Measurements from ENCODE around the gene PCID2. TPM values are rescaled to one million over a fixed set of nuclear protein-coding genes. Genes with fewer than 3 reads are reported as not detected.

Gene PCID2
- total and polyA plus RNA-seq, 2 experiments from 2014 or later = 79.6 to 107 TPM

DNA sequence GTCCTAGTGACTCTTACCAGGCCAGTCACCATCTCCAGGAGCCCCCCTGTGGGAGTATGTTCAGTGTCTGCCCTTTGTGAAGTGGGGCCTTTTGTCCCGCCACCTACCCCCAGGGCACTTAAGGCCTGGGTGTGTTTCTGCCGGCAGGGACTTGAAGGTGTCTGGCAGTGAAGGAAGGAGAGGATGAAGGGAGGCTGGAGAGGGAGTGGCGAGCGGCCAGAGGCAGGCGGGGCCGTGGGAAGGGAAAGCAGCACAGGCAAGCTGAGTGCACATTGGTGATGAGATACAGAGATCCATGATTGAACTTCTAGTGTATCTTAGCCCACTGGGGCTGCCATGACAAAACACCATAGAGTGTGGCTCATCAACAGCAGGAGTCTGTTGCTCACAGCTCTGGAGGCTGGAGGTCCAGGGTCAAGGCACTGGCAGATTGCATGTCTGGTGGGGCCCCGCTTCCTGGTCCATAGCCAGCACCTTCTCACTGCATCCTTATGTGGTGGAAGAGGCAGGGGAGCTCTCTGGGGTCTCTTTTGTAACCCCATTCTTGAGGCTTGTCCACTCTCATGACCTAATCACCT is 18.5 kb upstream of the PCID2 start:
- no peak for ATAC-seq
- H3K4me1 ChIP-seq (ENCODE audit: insufficient read depth) = no peaks in the 10 kb centered on the region
- TF ChIP-seq EZH2 (IDR thresholded peaks at IDR 0.05; ENCODE audit: low read depth, unreplicated experiment) (no peak), EZH2phosphoT487 (IDR thresholded peaks at IDR 0.05; ENCODE audit: unreplicated experiment) (no peak), CREB1 (CRISPR knock-in tag; IDR thresholded peaks at IDR 0.05; ENCODE audit: low read depth) (no peak)

DNA sequence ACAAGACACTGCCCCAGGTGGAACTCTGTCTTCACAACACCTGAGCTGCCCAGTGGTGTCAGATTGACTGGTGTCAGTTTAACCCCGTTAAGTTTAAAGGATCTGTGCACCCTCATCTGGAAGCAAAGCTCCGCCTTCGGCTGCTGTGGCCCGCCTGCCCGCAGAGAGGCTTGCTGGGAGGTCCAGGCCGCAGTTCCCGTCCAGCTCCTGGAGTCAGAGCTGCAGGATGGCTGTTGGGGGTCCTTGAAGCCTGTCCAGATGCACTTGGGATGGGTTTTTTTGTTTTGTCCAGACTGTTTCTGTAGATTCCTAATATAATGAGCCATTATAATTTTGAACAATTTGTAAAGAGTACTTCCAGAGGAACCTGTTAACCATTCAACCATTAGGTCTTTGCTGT is 17.0 kb upstream of the PCID2 start:
- peaks cover 42% of the 10 kb centered on the region for H3K36me3 ChIP-seq (ENCODE audit: insufficient read depth)
- H3K27ac ChIP-seq (ENCODE audit: low read depth) = no peak overlapping the region
- H3K9me2 ChIP-seq (ENCODE audit: insufficient read depth) = no peaks in the 10 kb centered on the region
- Mint-ChIP-seq H3K9me3 (no peaks in the 10 kb centered on the region), H3K36me3 (ENCODE audit: low read depth) (peaks cover 93% of the 10 kb centered on the region), H3K4me1 (no peaks in the 10 kb centered on the region), H3K27ac (no peak overlapping the region), H3K27me3 (ENCODE audit: insufficient read depth, low read depth, poor library complexity) (peaks cover 13% of the 10 kb centered on the region), H3K4me3 (no peak overlapping the region)
- no peak overlapping the region for H3K4me2 ChIP-seq
- H3K27me3 ChIP-seq (ENCODE audit: insufficient read depth) = no peaks in the 10 kb centered on the region
- H3K79me2 ChIP-seq (replicated peaks; ENCODE audit: insufficient read depth) = peaks cover 66% of the 10 kb centered on the region
- H2AFZ ChIP-seq = no peak overlapping the region
- peaks cover 47% of the 10 kb centered on the region for H4K20me1 ChIP-seq (replicated peaks; ENCODE audit: insufficient read depth)
- DNase-seq (ENCODE audit: low spot score) = no peak
- no peaks in the 10 kb centered on the region for H3F3A ChIP-seq (replicated peaks; ENCODE audit: low read depth)
- ATAC-seq = no peak
- no peak overlapping the region for H3K4me3 ChIP-seq
- TF ChIP-seq STAT1 (IDR thresholded peaks at IDR 0.05; ENCODE audit: unreplicated experiment) = no peak
- TF ChIP-seq, protein P1, sequence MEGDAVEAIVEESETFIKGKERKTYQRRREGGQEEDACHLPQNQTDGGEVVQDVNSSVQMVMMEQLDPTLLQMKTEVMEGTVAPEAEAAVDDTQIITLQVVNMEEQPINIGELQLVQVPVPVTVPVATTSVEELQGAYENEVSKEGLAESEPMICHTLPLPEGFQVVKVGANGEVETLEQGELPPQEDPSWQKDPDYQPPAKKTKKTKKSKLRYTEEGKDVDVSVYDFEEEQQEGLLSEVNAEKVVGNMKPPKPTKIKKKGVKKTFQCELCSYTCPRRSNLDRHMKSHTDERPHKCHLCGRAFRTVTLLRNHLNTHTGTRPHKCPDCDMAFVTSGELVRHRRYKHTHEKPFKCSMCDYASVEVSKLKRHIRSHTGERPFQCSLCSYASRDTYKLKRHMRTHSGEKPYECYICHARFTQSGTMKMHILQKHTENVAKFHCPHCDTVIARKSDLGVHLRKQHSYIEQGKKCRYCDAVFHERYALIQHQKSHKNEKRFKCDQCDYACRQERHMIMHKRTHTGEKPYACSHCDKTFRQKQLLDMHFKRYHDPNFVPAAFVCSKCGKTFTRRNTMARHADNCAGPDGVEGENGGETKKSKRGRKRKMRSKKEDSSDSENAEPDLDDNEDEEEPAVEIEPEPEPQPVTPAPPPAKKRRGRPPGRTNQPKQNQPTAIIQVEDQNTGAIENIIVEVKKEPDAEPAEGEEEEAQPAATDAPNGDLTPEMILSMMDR (conservative IDR thresholded peaks at IDR 0.05; ENCODE audit: low read depth in 2 of 2) = no peak
- no peak for TF ChIP-seq NANOG (IDR thresholded peaks at IDR 0.05; ENCODE audit: borderline replicate concordance)
- TF ChIP-seq, protein P2, sequence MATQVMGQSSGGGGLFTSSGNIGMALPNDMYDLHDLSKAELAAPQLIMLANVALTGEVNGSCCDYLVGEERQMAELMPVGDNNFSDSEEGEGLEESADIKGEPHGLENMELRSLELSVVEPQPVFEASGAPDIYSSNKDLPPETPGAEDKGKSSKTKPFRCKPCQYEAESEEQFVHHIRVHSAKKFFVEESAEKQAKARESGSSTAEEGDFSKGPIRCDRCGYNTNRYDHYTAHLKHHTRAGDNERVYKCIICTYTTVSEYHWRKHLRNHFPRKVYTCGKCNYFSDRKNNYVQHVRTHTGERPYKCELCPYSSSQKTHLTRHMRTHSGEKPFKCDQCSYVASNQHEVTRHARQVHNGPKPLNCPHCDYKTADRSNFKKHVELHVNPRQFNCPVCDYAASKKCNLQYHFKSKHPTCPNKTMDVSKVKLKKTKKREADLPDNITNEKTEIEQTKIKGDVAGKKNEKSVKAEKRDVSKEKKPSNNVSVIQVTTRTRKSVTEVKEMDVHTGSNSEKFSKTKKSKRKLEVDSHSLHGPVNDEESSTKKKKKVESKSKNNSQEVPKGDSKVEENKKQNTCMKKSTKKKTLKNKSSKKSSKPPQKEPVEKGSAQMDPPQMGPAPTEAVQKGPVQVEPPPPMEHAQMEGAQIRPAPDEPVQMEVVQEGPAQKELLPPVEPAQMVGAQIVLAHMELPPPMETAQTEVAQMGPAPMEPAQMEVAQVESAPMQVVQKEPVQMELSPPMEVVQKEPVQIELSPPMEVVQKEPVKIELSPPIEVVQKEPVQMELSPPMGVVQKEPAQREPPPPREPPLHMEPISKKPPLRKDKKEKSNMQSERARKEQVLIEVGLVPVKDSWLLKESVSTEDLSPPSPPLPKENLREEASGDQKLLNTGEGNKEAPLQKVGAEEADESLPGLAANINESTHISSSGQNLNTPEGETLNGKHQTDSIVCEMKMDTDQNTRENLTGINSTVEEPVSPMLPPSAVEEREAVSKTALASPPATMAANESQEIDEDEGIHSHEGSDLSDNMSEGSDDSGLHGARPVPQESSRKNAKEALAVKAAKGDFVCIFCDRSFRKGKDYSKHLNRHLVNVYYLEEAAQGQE (IDR thresholded peaks at IDR 0.05; ENCODE audit: unreplicated experiment) = no peak
- H3K4me1 ChIP-seq (ENCODE audit: insufficient read depth) = no peaks in the 10 kb centered on the region

More for the DNA sequence above, 18.5 kb upstream of the PCID2 start:
- no peak overlapping the region for H2AFZ ChIP-seq
- Mint-ChIP-seq H3K27ac (no peak overlapping the region), H3K4me3 (no peak overlapping the region), H3K36me3 (ENCODE audit: low read depth) (peaks cover 90% of the 10 kb centered on the region), H3K9me3 (no peaks in the 10 kb centered on the region), H3K4me1 (no peaks in the 10 kb centered on the region), H3K27me3 (ENCODE audit: insufficient read depth, low read depth, poor library complexity) (peaks cover 12% of the 10 kb centered on the region)
- H3K4me2 ChIP-seq = no peak overlapping the region
- no peak overlapping the region for H3K27ac ChIP-seq (ENCODE audit: low read depth)
- no peak overlapping the region for H3K4me3 ChIP-seq
- no peaks in the 10 kb centered on the region for H3K9me2 ChIP-seq (ENCODE audit: insufficient read depth)
- no peak for DNase-seq (ENCODE audit: low spot score)
- peaks cover 42% of the 10 kb centered on the region for H3K36me3 ChIP-seq (ENCODE audit: insufficient read depth)
- H4K20me1 ChIP-seq (replicated peaks; ENCODE audit: insufficient read depth) = peaks cover 32% of the 10 kb centered on the region
- H3F3A ChIP-seq (replicated peaks; ENCODE audit: low read depth) = no peaks in the 10 kb centered on the region
- no peaks in the 10 kb centered on the region for H3K27me3 ChIP-seq (ENCODE audit: insufficient read depth)
- peaks cover 52% of the 10 kb centered on the region for H3K79me2 ChIP-seq (replicated peaks; ENCODE audit: insufficient read depth)
